SKM-1 (cell line): Measurements from ENCODE around the gene CDCA3.
"Not testable (repeated sequence)": the region's sequence is repeated elsewhere in the genome, so short reads cannot be mapped to it uniquely, and the experiment has no call there.

Experiments
- DNase-seq: peaks from one replicate; lab custom pipeline; 2025; ENCODE audit not compliant: unreplicated experiment; lab: John Stamatoyannopoulos, UW

The CDCA3 gene

GRCh38 chr12:6872073-6873048 is 21.3 kb upstream of the CDCA3 start:
- DNase-seq: no peak

- DNase-seq: no peak
Observed at GRCh38 chr12:6871052-6871957, 20.2 kb upstream of the CDCA3 start.

GRCh38 chr12:6870304-6870703 is 19.2 kb upstream of the CDCA3 start:
- not testable (repeated sequence) for DNase-seq

- DNase-seq: peak; percentile 20
Observed at GRCh38 chr12:6869049-6870021, 18.2 kb upstream of the CDCA3 start.

GRCh38 chr12:6868211-6869048 is 17.3 kb upstream of the CDCA3 start:
- no peak for DNase-seq

GRCh38 chr12:6867413-6868210 is 16.5 kb upstream of the CDCA3 start, which contains the start of gene TPI1:
TSS of gene TPI1 (plus strand) at chr12:6867531. CDS start at chr12:6867567, 36 bp downstream.
- DNase-seq: peak; percentile 21

GRCh38 chr12:6866920-6867412 is 15.9 kb upstream of the CDCA3 start:
- no peak for DNase-seq

- no peak for DNase-seq
Observed at GRCh38 chr12:6866163-6866919, 15.3 kb upstream of the CDCA3 start.

- not testable (repeated sequence) for DNase-seq
Observed at GRCh38 chr12:6865307-6865706, 14.2 kb upstream of the CDCA3 start.

GRCh38 chr12:6863586-6864321 is 12.7 kb upstream of the CDCA3 start:
- no peak for DNase-seq

- no peak for DNase-seq
Observed at GRCh38 chr12:6863033-6863432, 11.9 kb upstream of the CDCA3 start.

GRCh38 chr12:6861391-6861790 is 10.3 kb upstream of the CDCA3 start:
- no peak for DNase-seq

- DNase-seq: no peak
Observed at GRCh38 chr12:6860942-6861341, 9.9 kb upstream of the CDCA3 start.

- DNase-seq: no peak
Observed at GRCh38 chr12:6860116-6860515, 9.0 kb upstream of the CDCA3 start.

GRCh38 chr12:6858799-6859198 is 7.7 kb upstream of the CDCA3 start:
- DNase-seq: no peak

GRCh38 chr12:6855322-6855721 is 4.2 kb upstream of the CDCA3 start:
- no peak for DNase-seq

GRCh38 chr12:6854036-6854435 is 3.0 kb upstream of the CDCA3 start:
- no peak for DNase-seq
